Stimulated activated CD8-positive, alpha-beta memory T cell treated with anti-CD3 and anti-CD28 coated beads, Interleukin-15, amount 100 ng/mL, for 24 hours (primary cell): ENCODE data around the gene PLCD3.
A peak's percentile ranks its signal among the peaks of the same experiment; 100 is the strongest.

Experiments
- DNase-seq: peaks from one replicate; pipeline ENCODE4 v3.0.0-alpha.2; 2020; ENCODE audit warnings: low read depth

PLCD3 gene

GRCh38 chr17:45070001-45070400 lies 62.3 kb downstream of the PLCD3 start:
- DNase-seq = no peak

GRCh38 chr17:45067637-45068036 lies 64.7 kb downstream of the PLCD3 start:
- DNase-seq = no peak

- no peak for DNase-seq
These were observed 69.1 kb downstream of the PLCD3 start for GRCh38 chr17:45063198-45063597.

GRCh38 chr17:45061606-45062205 lies 70.6 kb downstream of the PLCD3 start:
- no peak for DNase-seq

- peak; percentile 76 for DNase-seq
These were observed 71.3 kb downstream of the PLCD3 start, which contains the start of gene NMT1 for GRCh38 chr17:45060797-45061605. Gene NMT1 (plus strand): TSS chr17:45061317. CDS start chr17:45061330, 13 bp downstream.

GRCh38 chr17:45060382-45060796 lies 71.9 kb downstream of the PLCD3 start:
- no peak for DNase-seq
